Panc1 (cell line): ENCODE measurements around the gene EPB41L4B. TPM values are rescaled to one million over a fixed set of nuclear protein-coding genes. Genes with fewer than 3 reads are reported as not detected.

Experiments used
- ATAC-seq: fragments of 200-7000 bp; cut with Tn5 transposase; 2 replicates; pipeline ENCODE4 v1.9.1; 2020; ENCODE audit warnings: mild to moderate bottlenecking, moderate library complexity
- BruUV-seq: library from RNA; stranded (reverse); fragments of 400-500 nt; replicated peaks from 2 replicates; lab custom pipeline; 2021; lab: Mats Ljungman, UMichigan
- CTCF ChIA-PET: fragments of 300-600 bp; sonication (Branson Sonifier 250); formaldehyde crosslinking; loops from one replicate; lab custom pipeline; 2022; ENCODE audit warnings: antibody characterized with exemption; lab: Charles Lee
- POLR2A ChIA-PET: fragments of 300-600 bp; sonication (Branson Sonifier 250); formaldehyde crosslinking; loops from one replicate; lab custom pipeline; 2022; ENCODE audit warnings: antibody characterized with exemption; lab: Charles Lee
- DNase-seq: peaks from one replicate; pipeline ENCODE4 v3.0.0-alpha.2; 2010; ENCODE audit warnings: low read depth, low spot score
- H3K27ac ChIP-seq: 2 replicates; pipeline ENCODE4 v1.5.1; 2011; ENCODE audit warnings: mild to moderate bottlenecking, low read length, inconsistent platforms
- H3K27me3 ChIP-seq: fragments of 200-500 bp; sonication (Bioruptor generic); 2 replicates; pipeline ENCODE4 v1.6.0; 2014; ENCODE audit warnings: low read length, inconsistent platforms; ENCODE audit not compliant: control insufficient read depth, insufficient read depth
- H3K36me3 ChIP-seq: fragments of 200-500 bp; sonication (Bioruptor generic); 2 replicates; pipeline ENCODE4 v1.5.1; 2014; ENCODE audit warnings: inconsistent platforms, mild to moderate bottlenecking, low read length, moderate library complexity; ENCODE audit not compliant: control insufficient read depth, insufficient read depth
- H3K4me1 ChIP-seq: 2 replicates; pipeline ENCODE4 v1.5.1; 2011; ENCODE audit warnings: inconsistent platforms, mild to moderate bottlenecking, low read length, moderate library complexity; ENCODE audit not compliant: control insufficient read depth, insufficient read depth
- H3K4me3 ChIP-seq, 2 experiments: 2 replicates each; pipeline ENCODE4 v1.5.1; 2011 to 2012; ENCODE audit warnings: low read depth in 2 of 2, low read length in 2 of 2, mild to moderate bottlenecking in 2 of 2, inconsistent platforms in 1 of 2, moderate library complexity in 1 of 2
- H3K9me3 ChIP-seq: fragments of 200-500 bp; sonication (Bioruptor generic); 2 replicates; pipeline ENCODE4 v1.5.1; 2014; ENCODE audit warnings: low read depth, mild to moderate bottlenecking, inconsistent platforms, low read length, moderate library complexity; ENCODE audit not compliant: control insufficient read depth, insufficient read depth
- POLR2AphosphoS5 ChIP-seq: IDR thresholded peaks from 2 replicates; pipeline ENCODE4 v1.6.1; 2012; ENCODE audit warnings: mild to moderate bottlenecking, low read depth, low read length, moderate library complexity
- REST ChIP-seq, 2 experiments: IDR thresholded peaks; 2 replicates each; pipeline ENCODE4 v1.6.1; 2011 to 2012; ENCODE audit warnings: low read depth in 2 of 2, control low read depth in 1 of 2, low read length in 1 of 2, mild to moderate bottlenecking in 1 of 2, moderate library complexity in 1 of 2; ENCODE audit not compliant: insufficient read depth in 1 of 2
- SIN3A ChIP-seq: IDR thresholded peaks from 2 replicates; pipeline ENCODE4 v1.6.1; 2012; ENCODE audit warnings: low read depth, mild to moderate bottlenecking, low read length, moderate library complexity, borderline replicate concordance; ENCODE audit not compliant: insufficient read depth
- TCF7L2 ChIP-seq: IDR thresholded peaks from 2 replicates; pipeline ENCODE4 v1.6.1; 2011; ENCODE audit warnings: mild to moderate bottlenecking, low read depth, low read length, inconsistent platforms
- in situ Hi-C: cut with HindIII; loops from 2 replicates; pipeline ENCODE4 v1.10.0; 2016; ENCODE audit warnings: low sequenced_read_pairs, low pct_unique_long_range_greater_than_20kb
- intact Hi-C: fragments of 100-400 bp; cut with micrococcal nuclease; formaldehyde crosslinking; loops from one replicate; pipeline ENCODE4 v1.10.0; 2022; ENCODE audit not compliant: unreplicated experiment
- total RNA-seq: library from RNA; stranded (reverse); gene quantifications from one replicate; pipeline ENCODE4 v1.2.1, GENCODE V29; 2021; ENCODE audit not compliant: unreplicated experiment
- TF ChIP-seq, protein P1 (sequence below): fragments of 450-650 bp; IDR thresholded peaks from 2 replicates; pipeline ENCODE4 v1.5.1; 2017; ENCODE audit warnings: mild to moderate bottlenecking

Gene EPB41L4B
- total RNA-seq, 1 experiment from 2014 or later = 27.8 TPM

- no peaks in the 10 kb centered on the region; the same call in 1 of the 2 replicates for H3K4me1 ChIP-seq
- in situ Hi-C loops (no loop called here), intact Hi-C loops (no loop called here)
- H3K27ac ChIP-seq = no peak overlapping the region
- CTCF ChIA-PET = interaction anchor here (0.6 kb wide), 1 partner anchor 121 kb away, joined by 11 read pairs; no protein-coding TSS in a partner anchor
- no peaks in the 10 kb centered on the region for H3K27me3 ChIP-seq
- no peaks in the 10 kb centered on the region for H3K9me3 ChIP-seq
- TF ChIP-seq POLR2AphosphoS5 (no peak), REST (IDR thresholded peaks at IDR 0.05; ENCODE audit: insufficient read depth in 1 of 2, low read depth in 2 of 2, low read length in 1 of 2) (no peak), TCF7L2 (no peak), SIN3A (no peak)
- TF ChIP-seq, protein P1, sequence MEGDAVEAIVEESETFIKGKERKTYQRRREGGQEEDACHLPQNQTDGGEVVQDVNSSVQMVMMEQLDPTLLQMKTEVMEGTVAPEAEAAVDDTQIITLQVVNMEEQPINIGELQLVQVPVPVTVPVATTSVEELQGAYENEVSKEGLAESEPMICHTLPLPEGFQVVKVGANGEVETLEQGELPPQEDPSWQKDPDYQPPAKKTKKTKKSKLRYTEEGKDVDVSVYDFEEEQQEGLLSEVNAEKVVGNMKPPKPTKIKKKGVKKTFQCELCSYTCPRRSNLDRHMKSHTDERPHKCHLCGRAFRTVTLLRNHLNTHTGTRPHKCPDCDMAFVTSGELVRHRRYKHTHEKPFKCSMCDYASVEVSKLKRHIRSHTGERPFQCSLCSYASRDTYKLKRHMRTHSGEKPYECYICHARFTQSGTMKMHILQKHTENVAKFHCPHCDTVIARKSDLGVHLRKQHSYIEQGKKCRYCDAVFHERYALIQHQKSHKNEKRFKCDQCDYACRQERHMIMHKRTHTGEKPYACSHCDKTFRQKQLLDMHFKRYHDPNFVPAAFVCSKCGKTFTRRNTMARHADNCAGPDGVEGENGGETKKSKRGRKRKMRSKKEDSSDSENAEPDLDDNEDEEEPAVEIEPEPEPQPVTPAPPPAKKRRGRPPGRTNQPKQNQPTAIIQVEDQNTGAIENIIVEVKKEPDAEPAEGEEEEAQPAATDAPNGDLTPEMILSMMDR = no peak
- DNase-seq = no peak
- H3K36me3 ChIP-seq = no peaks in the 10 kb centered on the region
- H3K4me3 ChIP-seq = no peak overlapping the region
- no TSS peak for BruUV-seq
- POLR2A ChIA-PET = interaction anchor here (0.5 kb wide), 1 partner anchor 16 kb away, joined by 14 read pairs; no protein-coding TSS in a partner anchor
- ATAC-seq = no peak
Observed at GRCh38 chr9:109344866-109345265, 24.0 kb upstream of the EPB41L4B start.

DNA sequence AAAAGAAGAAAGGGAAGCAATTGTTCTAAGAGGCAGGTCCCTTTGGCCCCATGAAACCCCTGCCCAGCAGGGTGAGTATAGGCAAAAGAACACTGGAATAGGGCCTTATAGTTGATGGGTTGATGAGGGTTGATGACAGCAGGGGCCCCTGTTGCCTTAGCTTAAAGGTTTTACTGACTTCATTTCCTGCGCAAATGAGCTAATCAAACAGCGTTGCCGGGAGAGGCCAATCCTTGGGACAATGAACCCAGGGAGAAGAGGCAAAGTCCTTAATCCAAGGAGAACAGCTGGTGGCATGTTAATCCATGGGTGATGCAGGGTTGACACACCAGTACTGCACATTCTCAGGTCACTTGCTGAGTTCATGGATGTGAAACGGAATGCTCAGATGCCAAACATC is 22.0 kb upstream of the EPB41L4B start:
- DNase-seq = no peak
- no peak for ATAC-seq
- no TSS peak for BruUV-seq
- H3K9me3 ChIP-seq = no peaks in the 10 kb centered on the region
- intact Hi-C loops (no loop called here), in situ Hi-C loops (no loop called here)
- TF ChIP-seq REST (IDR thresholded peaks at IDR 0.05; ENCODE audit: insufficient read depth in 1 of 2, low read depth in 2 of 2, low read length in 1 of 2) = no peak
- no peaks in the 10 kb centered on the region for H3K36me3 ChIP-seq
- ChIA-PET POLR2A (no interaction called here), CTCF (no interaction called here)
- no peaks in the 10 kb centered on the region; the same call in 1 of the 2 replicates for H3K4me1 ChIP-seq
- H3K27ac ChIP-seq = no peak overlapping the region
- H3K4me3 ChIP-seq = no peak overlapping the region
- no peaks in the 10 kb centered on the region for H3K27me3 ChIP-seq
